Measurements from ENCODE around the gene GABRQ. TPM values are rescaled to one million over a fixed set of nuclear protein-coding genes. Genes with fewer than 3 reads are reported as not detected.

Gene GABRQ
- 4.8 and 8.8 TPM in 2 replicates for total RNA-seq (2014; rRNA removed; shearing (Covaris generic))

DNA sequence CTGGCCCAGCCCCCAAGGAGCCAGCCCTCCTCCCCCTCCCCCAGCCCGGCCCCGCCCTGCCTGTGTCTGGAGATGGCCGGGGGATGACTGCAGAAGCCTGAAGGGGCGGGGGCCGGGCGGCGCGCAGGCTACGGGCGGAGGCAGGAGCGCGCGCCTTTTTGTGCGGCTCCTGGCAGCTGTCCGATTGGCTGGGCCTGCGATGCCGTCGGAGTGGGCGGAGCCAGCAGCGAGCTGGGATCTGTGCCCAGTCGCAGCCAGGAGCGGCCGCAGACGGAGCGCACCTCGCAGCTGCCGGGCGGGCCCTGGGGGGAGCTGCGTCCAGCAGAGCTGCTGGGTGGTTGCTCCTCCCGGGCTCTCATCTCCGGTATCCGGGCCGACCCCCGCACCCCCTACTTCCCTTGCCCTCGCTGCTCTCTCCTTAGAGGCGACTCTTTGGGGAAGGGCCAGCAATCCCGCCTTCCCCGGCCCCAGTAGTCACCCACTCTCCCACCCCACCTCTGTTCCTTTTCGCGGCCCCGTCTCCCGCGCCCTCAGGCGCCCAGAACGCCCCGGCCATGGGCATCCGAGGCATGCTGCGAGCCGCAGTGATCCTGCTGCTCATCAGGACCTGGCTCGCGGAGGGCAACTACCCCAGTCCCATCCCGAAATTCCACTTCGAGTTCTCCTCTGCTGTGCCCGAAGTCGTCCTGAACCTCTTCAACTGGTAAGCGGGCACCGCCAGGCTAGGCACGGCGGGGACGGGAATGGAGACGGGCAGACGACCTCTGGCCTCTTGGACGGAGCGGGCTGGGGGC is at the start of gene GABRQ:
Gene GABRQ (plus strand): TSS at position 247 of the 794 bp plus-strand sequence. CDS start 308 bp downstream, at position 555.
- peak; percentile 76 for DNase-seq (ENCODE audit: low read depth)

GRCh38 chrX:152588206-152588605 is 49.5 kb upstream of the GABRQ start:
- peak; percentile 67 for DNase-seq (ENCODE audit: low read depth)

GRCh38 chrX:152600853-152601633 is 36.7 kb upstream of the GABRQ start:
- DNase-seq (ENCODE audit: low read depth) = peak; percentile 28

DNA sequence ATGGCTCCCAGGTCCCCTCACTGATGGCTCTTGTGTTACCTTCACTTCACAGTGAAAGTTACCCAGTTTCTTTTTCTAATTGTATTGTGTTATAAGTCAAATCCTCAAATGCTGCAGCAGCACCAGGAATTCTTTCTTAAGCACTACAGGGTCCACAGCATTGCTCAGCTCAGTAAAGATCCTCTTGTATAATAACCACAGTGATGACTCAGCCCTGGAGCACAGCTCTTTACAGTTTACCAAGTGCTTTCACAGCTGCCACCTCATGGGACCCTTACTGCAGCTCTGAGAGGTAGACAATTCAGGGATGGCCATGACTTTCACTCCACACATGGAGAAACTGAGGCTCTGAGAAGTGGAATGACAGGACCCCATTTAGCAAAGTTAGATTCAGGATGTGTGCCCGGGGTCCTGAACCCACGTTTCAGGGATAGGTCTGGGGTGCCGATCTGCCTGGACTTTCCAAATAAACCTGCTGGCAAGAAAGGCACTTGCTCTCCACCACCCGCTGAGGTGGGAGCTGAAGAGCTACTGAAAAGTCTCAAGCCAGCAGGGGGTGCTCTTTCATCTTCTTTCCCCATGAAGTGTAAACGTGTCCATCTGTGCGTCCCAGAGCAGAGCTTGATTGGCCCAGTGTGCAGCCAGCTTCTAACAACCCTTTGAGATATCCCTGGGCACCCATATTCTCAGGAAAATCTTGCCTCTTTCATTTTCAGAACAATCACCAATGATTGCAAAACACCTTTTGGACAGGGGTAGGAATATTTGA is 35.7 kb upstream of the GABRQ start:
- peak; percentile 76 for DNase-seq (ENCODE audit: low read depth)

- no peak for DNase-seq (ENCODE audit: low read depth)
These were observed 22.9 kb upstream of the GABRQ start for GRCh38 chrX:152614791-152615190.

DNA sequence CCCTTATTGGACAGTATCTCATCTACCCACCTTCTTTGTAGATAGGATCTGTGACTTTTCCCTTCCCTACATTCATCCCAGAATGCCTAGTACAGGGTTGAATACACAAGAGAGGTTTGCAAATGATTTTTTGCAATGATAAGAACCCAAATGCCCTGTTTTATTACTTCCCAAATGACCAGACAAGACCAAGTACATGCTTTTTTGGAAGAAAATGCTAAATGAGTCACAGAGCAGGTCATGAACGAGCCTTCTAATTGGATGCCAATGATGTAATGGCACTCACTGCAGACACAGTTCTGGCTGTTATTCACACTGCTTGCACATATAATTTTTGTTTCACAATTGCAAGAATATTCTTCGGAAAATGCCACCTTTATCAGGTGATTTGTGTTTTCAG is 17.8 kb upstream of the GABRQ start:
- DNase-seq (ENCODE audit: low read depth) = peak; percentile 56

- peak; percentile 55 for DNase-seq (ENCODE audit: low read depth)
These were observed 5.1 kb upstream of the GABRQ start for GRCh38 chrX:152632445-152633097.

DNA sequence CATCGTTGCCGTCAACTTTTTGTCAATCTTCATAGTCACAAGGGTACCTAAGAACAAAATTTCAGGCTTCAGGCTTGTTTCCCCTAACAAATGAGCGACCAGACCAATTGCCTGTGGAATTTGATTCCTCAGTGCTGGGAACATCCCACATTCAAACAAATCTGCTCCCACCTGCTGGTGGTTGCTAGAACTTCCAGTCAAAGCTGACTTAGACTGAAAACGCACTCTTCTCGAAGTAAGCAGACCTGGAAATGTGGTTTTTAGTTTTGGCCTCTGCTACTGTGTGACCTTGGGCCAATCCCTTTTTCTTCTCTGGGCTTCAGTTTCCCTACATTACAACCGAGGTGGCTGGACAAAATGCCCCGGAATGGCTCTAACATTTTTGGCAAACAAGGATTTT is 1.8 kb upstream of the GABRQ start:
- DNase-seq (ENCODE audit: low read depth) = peak; percentile 69

DNA sequence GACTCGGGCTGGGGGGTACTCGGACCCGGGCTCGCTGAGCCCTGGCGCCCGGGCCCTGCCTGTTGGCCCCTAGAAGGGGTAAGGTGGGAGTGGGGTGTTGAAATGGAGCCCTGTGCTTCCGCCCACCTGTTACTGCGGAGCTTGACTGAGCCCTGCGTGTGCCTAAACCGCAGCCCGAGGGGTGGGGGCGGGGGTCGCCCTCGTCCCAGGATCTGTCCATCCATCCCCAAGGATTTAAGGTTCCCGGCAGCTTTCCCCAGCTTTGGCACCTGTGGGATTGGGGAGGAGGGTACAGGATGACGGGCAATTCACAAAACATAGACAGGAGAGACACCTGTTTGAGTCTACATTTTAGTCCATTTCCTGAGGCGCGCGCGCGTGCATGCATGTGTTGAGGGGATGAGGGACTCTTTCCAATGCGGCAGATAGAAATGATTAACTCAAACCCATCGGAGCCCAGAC is 779 bp downstream of the GABRQ start:
- no peak for DNase-seq (ENCODE audit: low read depth)

GRCh38 chrX:152639426-152639825 is 1.7 kb downstream of the GABRQ start:
- DNase-seq (ENCODE audit: low read depth) = no peak

GRCh38 chrX:152640034-152640818 is 2.5 kb downstream of the GABRQ start:
- DNase-seq (ENCODE audit: low read depth) = peak; percentile 62

DNA sequence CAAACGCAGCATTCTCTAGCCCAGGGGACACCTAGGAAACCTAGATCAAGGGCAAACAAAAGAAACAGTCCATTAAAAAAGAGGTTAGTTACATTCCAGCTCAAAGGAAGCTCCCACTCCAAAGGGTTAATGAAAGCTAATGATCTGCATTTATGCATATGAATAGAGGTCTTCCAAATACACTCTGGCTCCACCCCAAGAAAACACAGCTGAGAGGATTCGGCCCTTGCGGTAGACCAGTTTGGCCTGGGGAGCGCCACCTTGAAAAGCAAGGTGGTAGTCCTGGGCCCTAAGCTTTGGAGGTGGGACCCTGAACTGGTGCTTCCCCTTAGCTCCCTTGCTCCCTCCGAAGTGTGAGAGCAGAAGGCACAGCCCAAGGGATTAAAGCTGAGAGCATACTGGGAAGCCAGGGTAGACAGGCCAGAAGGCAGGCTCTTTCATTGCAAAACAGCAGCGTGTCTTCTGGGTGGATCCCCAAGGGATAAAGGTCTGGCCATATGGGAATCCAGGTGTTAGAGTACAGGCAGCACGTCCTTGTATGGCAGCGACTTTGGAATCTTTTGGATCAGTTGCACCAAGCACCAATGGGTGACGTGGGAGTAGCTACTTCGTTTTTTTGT is 3.7 kb downstream of the GABRQ start:
- no peak for DNase-seq (ENCODE audit: low read depth)

DNA sequence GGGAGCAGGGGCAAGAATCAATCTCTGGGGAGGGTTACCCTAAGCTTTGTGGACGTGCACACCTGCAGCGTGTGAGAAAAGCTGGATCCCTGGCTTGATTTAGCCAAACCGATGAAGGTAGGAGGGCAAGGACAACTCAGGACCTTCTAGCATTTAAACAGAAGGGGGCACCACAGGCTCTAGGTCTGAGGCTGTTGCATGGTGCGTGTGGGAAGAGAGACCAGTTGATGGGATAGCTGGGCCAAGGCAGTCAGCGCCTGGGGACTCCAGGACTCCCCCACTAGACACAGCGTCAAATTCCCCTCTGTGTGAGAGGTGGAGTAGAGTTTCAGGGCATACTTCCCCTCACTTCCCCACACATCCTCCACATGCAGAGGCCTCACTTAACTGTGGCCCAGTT is 4.3 kb downstream of the GABRQ start:
- peak; percentile 33 for DNase-seq (ENCODE audit: low read depth)

- no peak for DNase-seq (ENCODE audit: low read depth)
These were observed 5.4 kb downstream of the GABRQ start for GRCh38 chrX:152642931-152643564.

DNA sequence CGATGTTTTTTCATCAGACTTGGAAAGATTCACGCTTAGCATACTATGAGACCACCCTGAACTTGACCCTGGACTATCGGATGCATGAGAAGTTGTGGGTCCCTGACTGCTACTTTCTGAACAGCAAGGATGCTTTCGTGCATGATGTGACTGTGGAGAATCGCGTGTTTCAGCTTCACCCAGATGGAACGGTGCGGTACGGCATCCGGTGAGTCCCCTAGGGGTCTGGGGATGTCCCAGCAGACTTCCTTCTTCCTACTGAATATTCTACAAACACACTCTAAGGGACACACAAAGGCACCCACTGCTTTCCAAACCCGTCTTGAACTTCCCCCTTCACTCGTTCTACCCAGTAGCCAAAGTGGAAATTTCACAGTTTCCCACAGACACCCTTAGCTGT is 9.3 kb downstream of the GABRQ start:
- DNase-seq (ENCODE audit: low read depth) = no peak

DNA sequence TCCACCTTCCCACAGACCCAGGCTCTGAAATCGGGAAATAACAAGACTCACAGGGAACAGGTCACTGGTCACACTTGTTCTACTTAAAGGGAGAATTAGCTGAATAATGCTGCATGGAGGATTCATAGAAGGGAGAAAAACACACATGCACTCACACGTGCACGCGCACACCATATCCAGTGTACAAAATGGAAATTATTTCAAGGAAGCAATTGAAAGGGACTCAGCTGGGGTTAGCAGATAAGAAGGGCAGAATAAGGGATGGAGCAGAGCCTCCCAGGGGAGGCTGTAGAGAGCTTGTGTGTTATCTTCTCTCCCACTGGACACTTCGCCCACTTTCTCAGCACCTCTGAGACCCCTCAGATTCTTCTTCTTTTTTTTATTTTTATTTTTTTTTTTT is 10.3 kb downstream of the GABRQ start:
- no peak for DNase-seq (ENCODE audit: low read depth)

GRCh38 chrX:152652060-152652459 is 14.4 kb downstream of the GABRQ start:
- DNase-seq (ENCODE audit: low read depth) = no peak

DNA sequence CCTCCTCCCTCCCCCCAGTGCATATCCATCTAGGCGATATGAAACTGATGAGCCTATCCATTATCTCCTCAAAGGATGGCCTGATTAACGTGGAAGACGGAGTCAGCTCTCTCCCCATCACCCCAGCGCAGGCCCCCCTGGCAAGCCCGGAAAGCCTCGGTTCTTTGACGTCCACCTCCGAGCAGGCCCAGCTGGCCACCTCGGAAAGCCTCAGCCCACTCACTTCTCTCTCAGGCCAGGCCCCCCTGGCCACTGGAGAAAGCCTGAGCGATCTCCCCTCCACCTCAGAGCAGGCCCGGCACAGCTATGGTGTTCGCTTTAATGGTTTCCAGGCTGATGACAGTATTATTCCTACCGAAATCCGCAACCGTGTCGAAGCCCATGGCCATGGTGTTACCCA is 14.8 kb downstream of the GABRQ start:
- no peak for DNase-seq (ENCODE audit: low read depth)

DNA sequence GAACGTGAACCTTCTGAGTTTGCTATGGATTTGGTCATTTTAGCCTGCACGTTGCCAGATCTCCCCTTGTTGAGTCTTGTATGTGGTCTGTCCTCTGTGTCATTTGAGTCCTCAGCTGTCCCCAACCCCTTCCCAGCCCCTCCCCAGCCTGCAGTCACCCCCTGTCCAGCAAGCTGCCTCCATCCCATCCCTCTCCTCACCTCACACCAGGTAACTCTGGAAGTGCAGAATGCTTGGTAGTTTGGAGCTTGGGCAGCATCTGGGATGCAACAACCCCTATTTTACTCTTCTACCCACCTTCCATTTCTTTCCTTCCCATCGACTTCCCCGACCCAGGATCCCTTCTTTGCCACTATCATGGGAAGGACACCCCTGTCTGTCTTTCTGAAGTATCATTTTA is 18.4 kb downstream of the GABRQ start:
- no peak for DNase-seq (ENCODE audit: low read depth)

DNA sequence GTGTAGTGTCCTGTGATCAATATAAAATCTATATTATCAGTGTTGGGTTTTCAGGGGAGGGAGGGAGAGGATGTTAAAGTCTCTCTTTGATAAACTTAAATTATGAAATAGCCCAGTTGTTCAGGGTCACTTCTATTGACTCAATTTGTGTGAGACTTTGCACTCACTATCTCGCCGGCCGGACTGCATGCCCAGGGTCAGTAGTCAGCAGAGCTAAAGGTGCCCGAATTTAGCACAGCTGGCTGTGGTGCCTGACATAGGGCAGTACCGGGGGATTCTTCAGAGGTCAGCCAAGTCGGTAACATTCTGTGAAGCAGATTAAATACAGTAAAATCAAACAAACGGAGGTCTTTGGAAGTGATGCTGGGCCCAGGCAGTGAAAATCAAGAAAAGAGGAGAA is 19.2 kb downstream of the GABRQ start:
- DNase-seq (ENCODE audit: low read depth) = no peak

All from M059J (cell line).